NCI-H1105 (cell line): ENCODE measurements around the gene MAP3K4.

Source experiments
- DNase-seq: peaks from one replicate; lab custom pipeline; 2025; lab: John Stamatoyannopoulos, UW

Gene MAP3K4, protein sequence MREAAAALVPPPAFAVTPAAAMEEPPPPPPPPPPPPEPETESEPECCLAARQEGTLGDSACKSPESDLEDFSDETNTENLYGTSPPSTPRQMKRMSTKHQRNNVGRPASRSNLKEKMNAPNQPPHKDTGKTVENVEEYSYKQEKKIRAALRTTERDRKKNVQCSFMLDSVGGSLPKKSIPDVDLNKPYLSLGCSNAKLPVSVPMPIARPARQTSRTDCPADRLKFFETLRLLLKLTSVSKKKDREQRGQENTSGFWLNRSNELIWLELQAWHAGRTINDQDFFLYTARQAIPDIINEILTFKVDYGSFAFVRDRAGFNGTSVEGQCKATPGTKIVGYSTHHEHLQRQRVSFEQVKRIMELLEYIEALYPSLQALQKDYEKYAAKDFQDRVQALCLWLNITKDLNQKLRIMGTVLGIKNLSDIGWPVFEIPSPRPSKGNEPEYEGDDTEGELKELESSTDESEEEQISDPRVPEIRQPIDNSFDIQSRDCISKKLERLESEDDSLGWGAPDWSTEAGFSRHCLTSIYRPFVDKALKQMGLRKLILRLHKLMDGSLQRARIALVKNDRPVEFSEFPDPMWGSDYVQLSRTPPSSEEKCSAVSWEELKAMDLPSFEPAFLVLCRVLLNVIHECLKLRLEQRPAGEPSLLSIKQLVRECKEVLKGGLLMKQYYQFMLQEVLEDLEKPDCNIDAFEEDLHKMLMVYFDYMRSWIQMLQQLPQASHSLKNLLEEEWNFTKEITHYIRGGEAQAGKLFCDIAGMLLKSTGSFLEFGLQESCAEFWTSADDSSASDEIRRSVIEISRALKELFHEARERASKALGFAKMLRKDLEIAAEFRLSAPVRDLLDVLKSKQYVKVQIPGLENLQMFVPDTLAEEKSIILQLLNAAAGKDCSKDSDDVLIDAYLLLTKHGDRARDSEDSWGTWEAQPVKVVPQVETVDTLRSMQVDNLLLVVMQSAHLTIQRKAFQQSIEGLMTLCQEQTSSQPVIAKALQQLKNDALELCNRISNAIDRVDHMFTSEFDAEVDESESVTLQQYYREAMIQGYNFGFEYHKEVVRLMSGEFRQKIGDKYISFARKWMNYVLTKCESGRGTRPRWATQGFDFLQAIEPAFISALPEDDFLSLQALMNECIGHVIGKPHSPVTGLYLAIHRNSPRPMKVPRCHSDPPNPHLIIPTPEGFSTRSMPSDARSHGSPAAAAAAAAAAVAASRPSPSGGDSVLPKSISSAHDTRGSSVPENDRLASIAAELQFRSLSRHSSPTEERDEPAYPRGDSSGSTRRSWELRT (N-terminal part only)

DNA sequence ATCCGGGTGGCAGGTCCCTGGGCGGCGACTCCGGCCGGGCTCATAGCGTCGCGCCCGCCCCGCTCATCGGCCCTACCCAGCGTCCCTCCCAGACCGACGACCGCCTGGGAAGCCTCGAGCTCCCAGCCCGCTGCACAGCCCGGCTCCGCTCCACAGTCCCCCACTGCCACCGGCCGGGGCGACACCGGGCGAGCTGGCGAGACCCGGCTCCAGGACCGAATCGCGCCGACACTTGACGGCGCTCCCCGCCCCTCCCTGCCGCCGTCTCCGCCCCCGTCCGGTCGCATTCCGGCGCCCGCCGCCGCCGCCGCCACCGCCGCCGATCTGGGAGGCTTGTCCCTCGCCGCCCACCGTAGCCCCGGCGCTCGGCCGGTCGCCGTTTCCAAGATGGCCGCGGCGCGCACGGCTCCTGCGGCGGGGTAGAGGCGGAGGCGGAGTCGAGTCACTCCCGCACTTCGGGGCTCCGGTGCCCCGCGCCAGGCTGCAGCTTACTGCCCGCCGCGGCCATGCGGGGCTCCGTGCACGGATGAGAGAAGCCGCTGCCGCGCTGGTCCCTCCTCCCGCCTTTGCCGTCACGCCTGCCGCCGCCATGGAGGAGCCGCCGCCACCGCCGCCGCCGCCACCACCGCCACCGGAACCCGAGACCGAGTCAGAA is at the start of gene MAP3K4:
MAP3K4 (plus strand) TSS at position 364 of the 655 bp plus-strand sequence; CDS start at position 527, 163 bp downstream.
- DNase-seq: peak; percentile 85

DNA sequence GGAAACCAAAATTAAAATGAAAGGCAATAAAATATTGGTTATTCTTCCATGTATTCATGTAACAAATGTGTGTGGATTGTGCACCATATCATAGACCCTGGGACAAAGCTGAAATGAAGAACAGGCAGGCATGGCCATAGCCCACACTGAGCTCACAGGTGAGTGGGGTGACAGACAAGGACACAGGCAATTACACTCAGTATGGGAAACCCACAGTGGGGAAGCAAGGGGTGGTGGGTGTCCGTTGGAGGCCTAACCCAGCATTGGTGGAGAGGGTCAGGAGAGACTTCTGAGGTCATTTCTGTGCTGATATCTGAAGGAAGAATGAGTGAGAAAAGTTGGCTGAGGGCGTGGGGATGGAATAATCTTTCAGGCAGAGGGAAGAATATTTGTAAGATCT is 47.6 kb upstream of the MAP3K4 start:
- no peak for DNase-seq

DNA sequence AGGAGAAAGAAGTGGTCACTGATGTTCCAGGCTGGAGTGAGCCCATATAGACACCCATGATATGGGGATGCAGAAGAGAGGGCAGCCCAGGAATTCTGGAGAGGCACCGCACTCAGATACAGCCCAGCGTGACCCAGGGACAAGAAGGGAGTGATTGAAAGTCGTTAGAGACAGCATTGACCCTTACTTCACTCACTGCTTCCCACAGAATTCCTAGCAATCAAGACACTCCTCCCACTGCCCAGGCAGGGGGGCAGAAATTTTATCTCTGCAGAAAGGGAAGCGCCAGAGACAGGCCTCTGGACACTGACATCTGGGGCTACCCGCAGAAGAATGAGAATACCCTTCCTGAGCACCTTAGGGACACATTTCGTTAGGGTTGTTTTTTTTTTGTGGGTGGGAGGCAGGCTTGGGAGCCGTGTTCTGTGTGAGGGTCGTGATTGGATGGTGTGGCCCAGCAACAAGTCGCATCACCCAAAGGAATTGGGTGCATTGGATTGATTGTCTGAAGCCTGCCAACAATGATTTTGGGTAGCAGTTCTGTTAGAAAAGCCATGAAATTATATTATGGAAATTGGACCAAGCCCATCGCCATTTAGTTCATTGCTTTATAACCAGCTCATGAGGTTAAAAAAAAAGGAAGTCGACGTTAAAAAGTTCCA is 45.9 kb upstream of the MAP3K4 start:
- DNase-seq: no peak

DNA sequence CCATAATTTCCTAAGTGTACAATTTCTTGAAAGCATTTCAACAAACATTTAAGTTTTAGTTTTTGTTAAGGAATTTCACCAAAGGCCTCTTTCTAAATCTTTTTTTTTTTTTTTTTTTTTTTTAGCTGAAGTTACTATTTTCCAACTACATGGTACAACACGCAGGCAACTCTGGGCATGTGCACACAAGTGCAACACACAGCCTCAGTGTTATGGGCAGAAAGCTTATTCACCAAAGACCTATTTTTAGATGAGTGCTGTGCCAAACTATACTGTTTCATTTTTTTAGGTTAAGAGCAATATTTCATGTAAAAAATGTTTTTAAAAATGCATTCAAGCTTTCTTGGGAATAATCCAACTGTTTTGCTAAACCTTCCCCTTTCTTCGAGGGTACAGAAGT is 42.0 kb upstream of the MAP3K4 start:
- DNase-seq: no peak

DNA sequence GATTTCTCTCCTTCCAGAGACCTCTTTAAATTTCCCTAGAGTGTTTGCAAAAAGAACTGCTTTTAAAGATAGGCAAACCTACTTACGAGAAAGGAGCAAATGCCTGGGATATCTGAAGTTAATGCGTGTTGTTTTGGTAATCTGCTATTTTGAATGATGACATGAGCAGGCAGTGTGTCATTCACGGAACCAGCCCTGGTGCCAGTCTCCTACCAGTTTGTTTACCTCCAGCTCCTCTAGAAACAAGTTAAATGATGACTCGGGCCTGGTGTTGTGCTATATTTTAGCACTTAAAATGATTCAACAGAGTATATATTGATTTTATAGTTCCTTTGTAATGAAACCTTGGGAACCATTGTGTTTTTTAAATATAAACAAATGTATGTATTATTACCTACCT is 41.1 kb upstream of the MAP3K4 start:
- no peak for DNase-seq

DNA sequence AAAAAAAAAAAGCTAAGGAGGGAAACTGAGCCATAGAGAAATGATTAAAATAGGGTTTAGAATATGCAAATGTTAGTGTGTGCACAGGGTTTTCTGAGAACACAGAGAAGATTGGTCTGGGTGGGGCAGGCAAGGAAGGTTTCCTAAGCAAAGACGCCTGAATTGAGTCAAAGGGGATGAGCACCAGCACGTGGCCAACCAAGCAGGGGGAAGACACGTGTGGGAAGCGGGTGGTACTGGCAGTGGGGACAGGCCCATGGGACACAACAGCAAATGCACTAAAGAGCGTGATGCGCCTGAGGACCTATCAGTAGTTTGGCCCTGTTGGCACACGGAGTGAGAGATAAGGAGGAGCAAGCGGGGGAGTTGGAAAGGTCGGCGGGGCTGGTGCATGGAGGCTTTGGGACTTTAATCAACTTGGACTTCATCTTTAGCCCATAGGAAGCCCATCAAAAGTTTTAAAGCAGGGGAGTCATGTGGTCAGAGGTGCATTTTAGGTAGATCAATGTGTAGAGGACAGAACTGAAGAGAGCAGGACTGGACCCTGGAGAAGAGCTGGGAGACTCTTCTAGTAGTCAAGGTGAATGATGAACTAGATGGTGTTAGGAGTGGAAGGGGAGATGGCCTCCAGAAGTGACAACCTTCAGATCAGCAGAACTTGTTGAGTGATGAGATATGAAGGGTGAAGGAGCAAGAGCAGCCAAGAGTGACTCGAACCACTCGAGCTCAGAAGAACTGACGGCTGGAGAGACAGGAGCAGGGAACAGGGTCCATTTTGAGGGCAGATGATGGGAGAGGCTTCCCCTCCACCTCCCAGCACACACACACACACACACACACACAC is 40.2 kb upstream of the MAP3K4 start:
- DNase-seq: no peak

DNA sequence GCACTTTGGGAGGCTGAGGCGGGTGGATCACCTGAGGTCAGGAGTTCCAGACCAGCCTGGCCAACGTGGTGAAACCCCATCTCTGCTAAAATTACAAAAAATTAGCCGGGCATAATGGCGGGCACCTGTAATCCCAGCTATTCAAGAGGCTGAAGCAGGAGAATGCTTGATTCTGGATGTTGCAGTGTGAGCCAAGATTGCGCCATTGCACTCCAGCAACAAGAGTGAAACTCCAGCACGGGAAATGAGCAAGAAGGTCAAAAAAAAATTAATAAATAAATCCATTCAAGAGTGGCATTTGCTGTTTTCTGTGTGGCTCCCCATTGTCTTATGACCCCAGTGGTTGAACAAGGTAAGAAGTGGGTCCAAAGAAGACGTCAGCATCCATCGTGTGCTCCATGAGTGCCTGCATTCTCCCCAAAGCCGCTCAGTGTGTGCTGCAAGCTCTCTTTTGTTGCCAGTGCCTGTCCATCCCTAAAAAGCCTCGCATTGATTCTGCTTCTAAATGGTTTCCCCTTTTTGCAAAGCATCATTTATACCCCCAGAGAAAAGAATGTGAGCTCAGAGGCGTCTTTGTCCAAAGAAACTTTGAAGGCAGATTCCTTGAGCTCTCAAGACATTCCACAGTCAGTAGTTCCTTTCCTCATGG is 38.8 kb upstream of the MAP3K4 start:
- DNase-seq: no peak

DNA sequence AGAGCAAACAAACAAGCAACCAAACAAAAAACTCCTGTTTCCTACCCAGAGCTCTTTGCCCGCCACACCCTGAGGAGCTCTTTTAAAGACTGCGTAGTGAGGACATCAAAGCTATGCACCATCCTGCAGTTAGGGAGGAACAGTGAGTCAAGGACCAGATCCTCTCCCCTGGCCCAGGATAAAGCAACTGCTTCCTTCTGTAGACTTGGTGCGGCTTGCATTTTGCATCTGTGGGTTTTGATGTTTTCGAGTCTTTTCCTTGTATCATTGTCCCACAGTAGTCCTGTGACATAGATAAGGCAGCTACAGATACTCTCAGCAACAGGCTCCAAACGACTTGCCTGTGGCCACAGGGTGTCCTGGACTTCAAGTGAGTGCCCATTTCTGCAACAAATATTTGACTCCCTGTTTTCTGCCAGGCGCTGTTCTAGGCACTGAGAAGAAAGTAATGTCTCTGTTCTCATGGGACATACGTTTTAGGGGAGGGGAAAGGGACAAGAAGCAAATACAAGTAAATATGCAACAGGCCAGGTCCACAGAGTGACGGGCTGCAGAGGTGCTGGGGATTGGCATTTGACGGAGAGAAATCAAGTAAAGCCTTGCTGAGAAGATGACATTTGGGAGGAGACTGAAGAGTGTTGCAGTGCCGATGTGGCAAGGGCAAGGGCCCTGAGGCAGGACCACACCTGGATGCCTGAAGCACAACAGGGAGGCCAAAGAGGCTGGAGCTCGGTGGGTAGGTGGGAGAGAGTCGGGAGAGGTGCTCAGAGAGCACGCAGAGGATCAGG is 35.9 kb upstream of the MAP3K4 start:
- DNase-seq: no peak

DNA sequence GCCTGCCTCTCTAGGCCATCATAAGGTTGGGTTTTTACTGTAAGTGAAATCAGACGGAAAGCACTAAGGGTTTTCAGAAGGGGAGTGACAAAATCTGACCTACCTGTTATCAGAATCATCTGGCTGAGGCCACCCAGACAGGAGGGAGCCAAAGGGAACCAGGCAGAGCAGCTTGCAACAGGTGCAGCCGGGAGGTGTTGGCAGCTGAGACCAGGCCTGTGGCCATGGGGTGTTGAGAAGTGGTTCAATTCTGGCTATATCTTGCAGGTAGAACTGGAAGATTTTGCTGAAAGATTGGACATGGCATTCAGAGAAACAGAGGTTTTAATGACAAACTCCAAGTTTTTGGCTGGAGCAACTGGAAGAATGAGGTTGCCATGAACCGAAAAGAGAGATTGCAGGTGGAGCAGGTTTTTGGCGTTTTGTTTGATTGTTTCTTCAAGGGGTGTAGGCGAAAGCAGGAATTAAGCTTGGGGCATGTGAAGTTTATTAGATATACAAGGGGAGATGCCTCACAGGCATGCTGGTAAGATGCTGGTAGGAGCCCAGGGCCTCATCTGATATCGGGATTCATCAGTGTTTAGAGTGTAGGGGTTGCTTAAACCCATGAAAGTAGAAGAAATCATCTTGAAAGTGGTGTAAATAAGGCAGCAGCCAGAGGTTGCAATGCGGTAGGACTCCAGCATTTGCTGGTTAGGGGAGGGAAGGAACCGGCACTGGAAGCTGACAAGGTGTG is 35.1 kb upstream of the MAP3K4 start:
- DNase-seq: no peak

DNA sequence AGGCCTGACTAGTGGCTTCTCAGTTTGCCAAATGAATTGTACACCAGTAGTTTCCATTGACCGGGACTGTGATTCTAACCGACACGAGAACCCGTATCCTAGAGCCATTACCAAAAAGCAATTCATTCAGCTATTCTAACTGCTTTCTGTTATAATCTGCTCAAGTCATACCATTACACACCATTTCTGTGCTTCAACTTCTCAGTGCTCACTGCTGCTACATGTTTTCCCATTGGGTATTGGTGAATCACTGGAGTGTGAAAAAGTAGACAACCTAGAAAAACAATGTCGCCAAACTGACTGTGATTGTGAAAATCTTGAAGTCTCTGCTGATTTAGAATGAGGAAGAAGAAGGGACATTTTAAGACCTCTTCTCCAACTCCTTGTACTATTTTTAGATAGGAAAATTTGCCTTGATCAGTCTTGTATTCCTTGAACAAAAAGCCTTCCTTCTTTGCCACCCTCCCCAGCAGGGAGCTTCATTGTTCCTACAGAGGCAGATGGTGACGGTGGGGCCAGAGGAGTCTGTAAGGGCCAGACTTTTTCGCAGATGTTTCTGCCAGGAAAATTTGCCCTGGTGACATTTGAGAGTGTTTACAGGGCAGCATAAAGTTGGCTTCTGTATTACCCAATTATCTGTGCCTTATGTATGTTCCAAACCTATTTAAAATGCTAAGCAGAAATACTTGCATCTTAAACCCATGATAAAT is 31.7 kb upstream of the MAP3K4 start:
- no peak for DNase-seq

DNA sequence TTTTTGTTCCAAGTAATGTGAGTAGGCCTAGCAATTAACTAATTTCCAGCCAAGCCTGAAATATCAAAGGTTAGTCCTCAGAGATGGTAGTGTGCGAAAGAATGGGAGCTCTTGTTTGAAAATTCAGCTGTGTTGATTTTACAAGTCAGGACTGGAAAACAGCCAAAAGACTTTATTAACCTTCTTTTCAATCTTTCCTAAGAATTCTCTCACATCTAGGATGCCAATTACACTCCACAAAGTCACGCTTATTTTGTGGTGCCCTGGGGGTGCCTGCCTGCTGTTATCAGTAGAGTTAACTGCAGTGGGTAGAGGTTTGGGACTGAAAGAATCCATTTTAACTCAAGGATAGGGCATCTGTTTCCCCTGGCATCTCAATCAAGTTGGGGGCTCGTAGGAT is 30.7 kb upstream of the MAP3K4 start:
- DNase-seq: no peak

DNA sequence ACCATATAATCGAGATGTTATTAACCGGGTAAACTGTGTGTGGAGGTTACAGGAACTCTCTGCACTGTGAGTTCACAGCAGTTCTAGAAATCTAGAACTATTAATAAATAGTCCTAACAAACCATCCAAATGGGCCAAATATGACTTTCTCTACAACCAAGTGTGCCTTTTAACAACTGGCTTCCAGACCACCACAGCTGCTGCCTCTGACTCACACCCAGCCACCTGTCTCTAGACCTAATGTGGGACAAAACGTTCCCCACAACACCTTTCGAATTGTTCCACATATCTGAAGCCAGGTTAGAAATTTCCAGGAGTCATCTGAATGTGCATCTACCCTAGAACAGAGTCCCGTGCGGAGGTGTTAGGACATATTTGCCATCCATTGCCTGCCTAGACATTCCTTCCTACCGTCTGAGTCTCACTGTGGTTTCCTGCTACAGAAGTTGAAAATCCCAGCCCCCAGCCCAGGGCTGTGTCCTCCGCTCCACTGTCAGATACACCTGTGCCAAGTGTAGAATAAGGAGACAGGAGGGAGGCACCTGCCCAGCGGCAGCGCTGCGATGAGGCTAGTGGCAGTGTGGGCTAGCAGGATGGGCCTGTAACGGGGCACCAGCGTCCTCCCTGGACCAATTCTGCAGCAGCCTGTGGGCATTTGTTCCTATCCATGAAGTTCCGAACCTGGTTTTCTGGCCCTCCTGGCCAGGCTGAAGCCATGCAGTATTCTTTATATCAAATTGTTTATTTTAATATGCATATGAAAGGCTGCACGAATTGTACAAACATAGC is 28.5 kb upstream of the MAP3K4 start:
- no peak for DNase-seq

DNA sequence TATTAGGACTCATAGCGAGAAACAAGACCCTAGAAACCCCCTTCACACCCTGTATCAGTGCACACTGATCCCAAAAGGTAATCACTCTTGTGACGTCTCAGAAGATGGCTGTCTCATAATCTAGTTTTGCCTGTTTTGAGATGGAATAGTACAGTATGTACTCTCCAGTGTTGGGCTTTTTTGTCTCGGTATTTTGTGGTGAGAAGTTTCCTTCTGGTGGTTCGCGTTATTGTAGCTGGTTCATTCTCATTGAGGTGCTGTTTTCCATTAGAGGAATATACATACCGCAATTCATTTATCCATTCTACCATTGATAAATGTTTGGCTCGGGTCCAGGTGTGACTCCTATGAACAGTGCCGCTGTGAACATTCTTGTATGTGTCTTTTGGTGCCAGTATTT is 27.9 kb upstream of the MAP3K4 start:
- DNase-seq: no peak

DNA sequence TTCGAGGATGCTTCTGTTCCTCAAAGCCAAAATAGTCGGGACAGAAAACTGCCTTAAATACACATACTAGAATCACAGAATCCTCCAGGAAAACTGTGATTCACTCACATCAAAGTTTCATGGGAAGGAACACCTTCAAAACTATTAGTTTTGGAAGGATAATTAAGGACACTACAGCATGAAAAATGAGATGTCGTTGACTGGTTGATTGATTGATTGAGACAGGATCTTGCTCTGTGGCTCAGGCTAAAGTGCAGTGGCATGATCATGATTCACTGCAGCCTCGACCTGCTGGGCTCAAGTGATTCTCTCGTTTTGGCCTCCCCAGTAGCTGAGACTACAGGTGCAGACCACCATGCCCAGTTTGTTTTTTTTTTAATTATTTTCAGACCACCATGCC is 25.7 kb upstream of the MAP3K4 start:
- no peak for DNase-seq

DNA sequence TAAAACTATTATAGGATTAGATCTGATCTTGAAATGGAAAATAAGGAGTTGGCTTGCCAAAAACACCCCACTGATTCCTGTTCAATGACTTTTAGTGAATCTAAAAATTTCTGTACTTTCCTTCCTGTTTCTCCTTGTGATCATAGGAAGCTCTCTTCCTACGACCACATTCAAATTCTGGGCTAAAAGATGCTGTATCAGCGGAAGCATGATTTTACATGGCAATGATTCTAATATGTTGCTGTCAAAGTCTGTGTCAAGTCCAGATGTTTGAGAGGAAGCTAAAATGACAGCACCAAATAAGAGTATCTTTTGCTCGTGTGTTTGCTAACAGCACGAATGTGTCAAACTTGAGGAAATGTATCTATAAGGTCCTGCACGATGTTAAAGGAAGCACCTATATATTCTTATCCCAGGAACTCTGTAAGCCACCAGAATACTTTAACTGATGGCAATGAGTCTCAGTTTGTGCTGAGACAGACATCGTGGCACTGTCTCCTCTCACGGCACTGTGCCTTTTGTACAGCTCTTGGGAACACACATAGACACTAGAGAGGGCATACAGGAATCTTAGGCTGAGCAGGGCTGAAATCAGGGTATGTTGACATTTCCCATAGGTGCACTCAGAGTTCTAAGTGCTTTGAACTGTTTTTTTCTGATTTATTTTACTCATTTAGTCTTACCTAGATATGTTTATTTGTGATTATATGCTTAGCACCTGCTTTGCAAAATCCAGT is 24.9 kb upstream of the MAP3K4 start:
- no peak for DNase-seq

DNA sequence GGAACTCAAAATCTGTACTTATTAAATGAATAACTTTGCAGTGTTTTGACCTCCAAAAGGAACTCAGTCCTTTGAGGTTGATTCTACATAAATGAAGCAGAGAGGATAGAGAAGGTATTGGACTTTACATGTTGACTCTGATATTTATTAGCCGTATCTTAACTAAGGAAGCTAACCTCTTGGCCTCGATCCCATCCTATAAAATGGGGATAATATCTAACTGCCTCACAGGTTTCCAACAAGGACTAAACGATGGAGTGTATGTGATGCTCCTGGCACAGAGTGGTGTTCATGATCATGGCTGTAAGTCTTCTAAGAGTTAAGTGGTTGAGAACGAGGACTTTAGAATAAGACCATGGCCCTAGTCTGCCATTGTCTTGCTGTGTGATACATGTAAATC is 24.2 kb upstream of the MAP3K4 start:
- DNase-seq: no peak
